HG02943 (cell line): ENCODE results near the gene PRPF18.

Experiments used
- ATAC-seq: cut with Tn5 transposase; IDR thresholded peaks from one replicate; pipeline ENCODE4 v1.9.1; 2021; ENCODE audit warnings: mild to moderate bottlenecking, low read depth, moderate library complexity; ENCODE audit not compliant: unreplicated experiment

PRPF18 gene

DNA sequence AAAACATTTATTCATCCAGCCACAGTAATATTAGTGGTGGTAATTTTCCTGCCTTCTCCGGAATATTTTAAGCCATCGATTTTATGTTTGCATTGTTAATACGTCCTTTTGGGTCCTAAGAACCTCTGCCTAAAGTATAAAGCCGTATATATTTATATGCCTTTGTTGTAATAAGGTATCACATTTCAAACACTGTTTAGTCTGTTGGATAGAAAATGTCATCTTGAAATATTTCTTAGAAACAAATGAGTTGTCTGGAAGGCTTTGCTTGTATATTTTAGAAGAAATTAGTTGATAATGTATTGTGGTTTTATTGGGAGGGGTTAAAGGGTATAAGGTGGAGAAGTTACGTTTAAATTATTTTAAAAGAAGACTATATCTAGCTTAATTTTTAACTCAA is 11.1 kb downstream of the PRPF18 start:
- ATAC-seq: no peak

DNA sequence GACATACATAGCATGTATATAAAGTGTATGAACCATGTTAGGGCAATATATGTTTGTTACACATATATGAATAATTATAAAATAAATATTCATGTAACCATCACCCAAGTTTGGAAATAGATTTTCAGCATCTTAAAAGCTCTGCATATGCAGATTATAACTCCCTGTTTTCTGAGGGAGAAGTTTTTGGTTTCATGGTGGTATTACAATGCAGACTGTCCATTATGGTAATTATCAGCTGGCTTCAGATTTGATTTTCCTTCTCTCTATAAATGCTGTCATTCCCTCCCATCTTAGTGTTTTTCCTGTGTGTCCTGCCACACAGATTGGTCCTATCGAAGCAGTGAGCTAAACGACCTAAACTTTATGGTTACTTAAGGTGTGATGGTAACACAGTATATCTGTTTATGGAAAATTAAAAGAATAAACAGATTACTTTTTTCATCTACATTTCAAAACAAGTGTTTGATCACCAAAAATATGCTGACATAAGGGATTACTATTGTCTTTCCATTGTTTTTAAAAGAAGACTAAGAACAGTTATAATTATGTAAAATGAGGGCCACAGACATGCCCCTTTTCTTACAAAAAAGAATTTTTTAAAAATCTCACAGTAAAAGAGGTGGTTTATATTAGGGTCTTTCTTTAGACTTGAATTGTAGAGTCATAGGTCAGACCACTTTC is 17.7 kb downstream of the PRPF18 start:
- no peak for ATAC-seq

DNA sequence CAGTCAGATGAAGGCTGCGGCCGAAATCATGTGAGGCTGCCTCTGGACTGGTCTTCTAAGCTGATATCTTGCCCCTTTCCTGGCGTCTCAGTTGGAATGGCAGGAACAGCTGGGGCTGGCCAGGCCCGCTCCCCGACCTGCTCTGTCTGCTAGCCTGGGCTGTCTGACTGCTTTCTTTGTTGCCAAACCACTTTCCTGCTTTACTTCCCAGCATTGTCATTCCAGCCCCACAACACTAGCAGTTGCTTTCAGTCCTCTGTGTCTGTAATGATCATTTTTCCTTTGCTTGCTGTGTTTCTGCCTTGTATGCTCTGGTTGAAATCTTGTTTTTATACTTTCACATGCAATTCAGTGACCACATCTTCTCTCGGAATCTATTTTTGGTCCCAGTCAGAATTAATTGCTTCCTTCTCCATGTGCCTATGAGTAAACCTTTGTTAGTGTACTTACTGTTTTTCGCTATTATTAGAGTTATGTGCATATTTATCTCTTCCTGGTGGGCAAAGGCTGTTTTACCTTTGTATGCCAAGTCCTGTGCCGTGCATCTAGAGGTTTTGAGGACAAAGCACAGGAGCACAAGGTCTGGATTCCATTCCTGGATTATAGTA is 21.6 kb downstream of the PRPF18 start:
- no peak for ATAC-seq

DNA sequence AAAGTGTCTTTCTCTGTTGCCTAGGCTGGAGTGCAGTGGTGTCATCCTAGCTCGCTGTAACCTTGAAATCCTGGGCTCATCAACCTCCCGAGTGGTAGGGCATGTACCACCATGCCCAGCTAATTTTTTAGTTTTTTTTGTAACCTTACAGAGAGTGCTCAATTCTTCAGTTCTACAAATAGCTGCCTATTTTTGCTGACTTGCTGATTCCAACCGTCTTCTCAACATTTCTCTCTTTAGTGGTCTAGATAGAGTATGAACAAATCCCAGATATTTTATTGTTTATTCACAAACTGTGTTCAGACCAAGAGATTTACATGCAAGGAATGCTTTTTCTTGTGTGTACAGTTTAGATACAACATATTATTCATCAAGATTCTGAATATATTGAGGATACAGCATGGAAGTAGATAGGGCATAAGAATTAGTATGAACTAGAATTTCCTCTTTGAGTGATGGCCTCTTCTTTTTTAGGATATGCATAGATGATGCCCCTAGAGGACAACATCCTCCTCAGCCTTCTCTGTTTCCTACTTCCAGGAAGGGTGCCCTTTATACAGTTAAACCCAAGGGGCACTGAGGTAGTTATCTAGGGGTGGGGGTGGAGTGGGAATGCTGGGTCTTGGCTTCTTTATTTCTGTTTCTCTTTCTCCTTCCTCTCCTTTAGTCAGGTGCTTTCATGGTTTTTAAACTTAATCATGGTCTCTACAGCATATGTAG is 26.0 kb downstream of the PRPF18 start:
- no peak for ATAC-seq

DNA sequence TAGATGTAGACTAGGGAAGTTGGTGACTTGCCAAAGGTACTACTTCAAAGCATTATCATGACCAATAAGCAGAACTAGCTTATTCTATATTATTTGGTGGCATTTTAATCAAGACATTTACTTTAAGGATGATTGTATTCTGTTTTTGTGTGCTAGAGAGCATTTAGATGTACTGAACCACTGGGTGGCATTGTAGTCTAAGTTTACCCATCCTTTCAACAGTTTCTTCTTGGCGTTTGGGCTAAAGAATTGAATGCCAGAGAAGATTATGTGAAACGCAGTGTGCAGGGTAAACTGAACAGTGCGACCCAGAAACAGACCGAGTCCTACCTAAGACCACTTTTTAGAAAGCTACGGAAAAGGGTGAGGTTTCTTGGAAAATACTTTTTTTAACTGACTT is 26.8 kb downstream of the PRPF18 start:
- no peak for ATAC-seq

DNA sequence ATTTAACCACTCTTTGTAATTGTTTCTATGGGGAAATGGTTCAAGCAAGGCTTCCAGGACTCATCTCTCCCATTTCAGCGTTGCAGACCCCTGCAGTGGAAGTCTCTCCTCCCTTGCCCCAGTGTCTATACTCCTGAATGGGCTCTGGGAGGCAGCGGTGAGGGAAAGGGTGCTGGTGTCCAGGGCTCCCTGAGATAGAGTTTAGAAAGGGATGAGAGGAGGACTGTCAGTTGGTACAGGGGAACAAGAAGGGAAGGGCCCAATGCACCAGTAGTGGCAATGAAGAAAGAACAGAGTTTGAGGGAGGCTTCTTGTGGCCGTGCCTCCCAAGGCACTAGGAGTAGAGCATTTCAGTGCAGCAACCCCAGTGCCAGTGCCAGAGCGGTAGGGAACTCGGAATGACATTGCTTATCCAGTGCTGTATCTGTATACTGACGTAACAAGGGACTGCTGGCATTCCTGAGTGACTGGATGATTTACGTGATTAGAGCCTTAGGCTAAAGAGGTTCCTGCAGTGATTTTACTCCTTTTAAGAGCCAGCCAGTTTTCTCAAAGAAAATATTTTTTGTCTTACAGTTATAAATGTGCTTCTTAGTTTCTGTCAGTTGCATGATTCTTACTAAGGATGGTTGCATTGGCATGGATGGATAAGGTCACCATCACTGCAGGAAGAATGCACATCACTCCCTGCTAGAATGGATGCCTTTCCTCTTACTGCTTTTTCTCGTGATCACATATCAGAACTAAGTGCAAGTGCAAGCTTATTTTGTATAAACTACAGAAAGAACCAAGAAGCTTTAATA is 28.0 kb downstream of the PRPF18 start:
- ATAC-seq: no peak

DNA sequence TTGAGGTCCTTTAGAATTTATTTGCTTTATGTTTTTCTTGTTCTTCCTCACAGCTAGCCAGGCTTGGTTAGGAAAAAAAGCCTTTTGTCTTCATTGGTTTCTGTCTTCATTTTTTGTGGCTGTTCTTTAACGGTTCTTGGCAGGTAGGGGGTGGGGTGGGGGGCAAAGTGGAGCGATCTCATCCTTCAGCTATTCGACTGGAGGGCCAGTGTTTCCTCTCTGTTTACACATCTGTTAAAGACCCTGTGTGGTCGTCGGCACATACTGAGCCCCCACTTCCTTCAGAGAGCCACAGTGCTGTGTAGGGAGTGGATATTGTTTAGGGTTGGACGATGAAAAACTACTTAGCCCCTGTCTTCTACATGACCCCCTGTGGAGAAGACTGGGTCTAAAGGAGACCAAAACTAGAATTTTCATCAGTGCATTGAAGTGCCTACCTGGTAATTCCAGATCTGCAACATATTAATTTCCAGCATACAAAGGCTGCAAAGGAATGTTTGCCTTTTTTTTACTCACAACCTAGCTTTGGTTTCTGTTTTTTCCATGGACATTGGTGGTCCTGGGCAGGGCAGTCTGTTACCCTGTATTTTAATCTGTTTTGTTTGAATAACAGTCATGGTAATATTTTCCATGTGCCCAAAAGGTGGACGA is 29.0 kb downstream of the PRPF18 start:
- no peak for ATAC-seq

DNA sequence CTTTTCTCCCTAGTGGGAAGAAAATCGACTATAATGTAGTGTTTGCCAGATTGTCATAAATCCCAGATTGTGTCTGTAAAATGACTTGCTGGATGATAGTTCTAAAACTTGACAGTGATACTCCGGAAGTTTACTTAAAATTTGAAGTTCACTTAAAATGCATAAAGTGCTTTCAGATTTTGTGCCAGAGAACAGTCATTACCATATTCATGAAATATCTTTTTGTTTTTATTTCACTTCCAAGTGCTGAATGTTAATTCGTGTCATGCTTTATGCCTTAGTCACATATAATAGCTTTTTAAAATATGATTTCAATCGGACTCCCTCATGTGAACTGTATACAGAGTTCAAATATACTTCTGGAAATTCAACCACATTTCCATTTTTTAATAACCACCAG is 30.4 kb downstream of the PRPF18 start:
- no peak for ATAC-seq

DNA sequence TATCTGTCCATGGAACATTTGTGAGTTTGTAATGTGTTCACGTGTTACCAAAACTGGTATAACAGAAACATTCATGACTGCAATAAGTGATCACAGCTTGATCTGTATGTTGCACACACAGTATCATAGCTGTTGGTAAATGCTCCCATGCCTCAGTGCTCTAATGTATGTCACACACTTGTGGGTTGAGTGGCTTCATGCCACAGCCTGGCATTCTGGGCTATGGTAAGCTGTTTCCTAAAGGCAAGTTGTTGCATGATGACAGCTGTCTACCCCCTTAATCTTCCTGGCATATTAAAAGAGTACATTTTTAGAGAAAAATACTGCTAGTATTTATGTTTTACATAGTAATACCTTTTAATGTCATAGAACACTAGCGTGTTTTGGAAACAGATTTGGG is 35.2 kb downstream of the PRPF18 start:
- ATAC-seq: no peak

DNA sequence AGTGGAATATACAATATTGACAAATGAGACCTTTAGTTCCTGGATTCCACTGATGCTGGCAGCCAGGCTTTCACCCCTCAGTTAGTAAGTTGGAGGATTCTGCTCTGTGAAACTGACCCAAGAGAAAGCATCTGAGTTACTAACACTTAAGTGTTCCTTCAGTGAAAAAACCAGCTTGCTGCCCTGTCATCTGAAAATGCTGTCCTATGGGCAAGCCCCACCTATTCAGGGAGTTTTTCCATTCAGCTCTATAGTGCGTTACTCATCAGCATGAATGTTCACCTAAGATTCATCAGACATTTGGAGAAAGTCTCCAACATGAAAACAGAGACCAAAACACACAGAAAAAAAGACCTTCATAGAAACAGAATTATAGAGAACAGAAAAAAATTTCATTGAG is 37.9 kb downstream of the PRPF18 start:
- no peak for ATAC-seq

DNA sequence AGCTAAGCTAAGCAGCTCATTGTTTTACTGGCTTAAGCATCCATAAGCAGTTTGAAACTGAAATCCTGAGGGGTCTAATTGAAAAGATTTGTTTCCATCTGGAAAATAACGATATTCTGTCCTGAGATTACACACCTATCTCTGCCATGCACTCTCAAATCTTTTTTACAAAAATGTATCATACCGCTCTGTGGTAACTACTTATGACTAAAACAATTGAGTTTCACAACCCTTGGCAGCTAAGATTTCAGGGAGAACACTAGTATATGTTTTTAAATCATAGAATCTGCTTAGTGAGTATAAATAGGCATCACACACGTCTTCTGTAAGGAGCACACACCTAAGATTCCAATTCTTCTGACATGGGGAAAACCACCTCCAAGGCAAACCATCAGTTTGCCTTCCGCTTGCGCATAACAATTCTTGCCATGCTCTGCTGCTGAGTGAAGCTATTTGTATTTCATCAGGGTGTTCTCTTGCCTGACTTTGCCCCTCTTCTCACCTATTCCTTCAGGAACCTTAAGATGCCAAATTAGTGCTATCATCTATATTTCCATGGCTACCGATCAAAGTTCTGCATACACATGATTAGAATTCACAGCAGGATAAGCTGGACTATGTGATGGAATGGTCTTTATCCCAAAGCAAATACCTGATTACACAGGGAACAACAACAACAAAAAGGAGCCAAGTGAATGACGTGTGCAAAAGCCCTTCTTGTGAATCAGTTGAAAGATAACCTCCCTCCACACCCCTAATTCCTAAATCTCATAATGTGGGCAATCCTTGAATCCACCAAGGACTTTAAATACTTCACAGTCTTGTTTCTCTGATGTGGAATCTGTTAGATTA is 40.9 kb downstream of the PRPF18 start:
- no peak for ATAC-seq

DNA sequence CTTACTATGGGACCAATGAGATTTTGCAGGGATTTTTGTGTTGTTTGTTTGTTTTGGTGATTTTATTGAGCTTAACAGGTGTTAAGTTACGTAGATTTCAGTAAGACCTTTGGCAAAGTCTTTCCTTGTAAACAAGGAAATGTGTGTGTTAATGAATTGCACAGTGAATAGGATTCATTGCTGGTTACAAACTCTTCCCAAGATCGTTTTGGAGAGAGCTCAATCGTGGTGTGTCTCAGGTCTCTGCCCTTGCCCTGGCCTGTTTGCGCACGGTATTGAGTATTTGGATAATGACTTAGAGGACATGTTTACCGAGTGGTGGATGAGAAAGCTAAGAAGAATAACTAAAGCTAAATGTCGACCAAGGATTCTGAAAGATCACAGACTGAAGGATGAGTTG is 41.9 kb downstream of the PRPF18 start:
- ATAC-seq: no peak

DNA sequence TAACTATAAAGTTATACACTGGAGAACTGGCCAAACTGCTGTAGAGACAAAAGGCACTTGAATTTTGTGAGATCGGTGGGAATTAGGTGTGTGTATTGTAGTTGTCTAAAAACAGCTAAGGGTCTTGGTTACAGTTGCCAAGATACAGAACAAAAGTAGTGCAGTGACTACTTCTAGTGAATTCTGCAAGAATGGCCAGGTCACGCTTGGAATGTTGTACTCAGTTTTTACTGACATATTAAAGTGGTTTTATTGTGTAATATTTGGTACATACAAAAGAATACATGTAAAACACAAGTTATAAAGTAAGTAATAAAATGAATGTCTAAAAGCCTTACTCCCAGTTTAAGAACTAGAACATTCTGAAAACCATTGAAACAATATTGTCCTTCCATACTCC is 42.4 kb downstream of the PRPF18 start:
- ATAC-seq: no peak

DNA sequence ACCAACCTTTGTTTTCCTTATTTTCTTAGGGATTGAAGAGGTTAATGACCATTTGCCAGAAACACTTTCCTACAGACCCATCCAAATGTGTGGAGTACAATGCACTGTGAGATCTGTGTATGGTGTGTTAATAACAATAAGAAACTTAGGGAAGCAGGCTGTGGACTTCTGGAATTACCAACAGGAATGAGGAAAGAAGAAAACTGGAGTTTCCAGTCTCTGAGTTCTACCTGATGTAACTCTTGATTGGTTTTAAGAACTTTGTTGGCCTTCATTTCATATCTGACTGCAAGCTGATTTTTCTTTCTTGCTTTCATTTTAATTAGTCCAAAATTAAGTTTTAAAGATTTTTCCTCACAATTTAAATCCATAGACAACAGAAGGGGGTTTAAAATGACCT is 43.5 kb downstream of the PRPF18 start:
- ATAC-seq: no peak

DNA sequence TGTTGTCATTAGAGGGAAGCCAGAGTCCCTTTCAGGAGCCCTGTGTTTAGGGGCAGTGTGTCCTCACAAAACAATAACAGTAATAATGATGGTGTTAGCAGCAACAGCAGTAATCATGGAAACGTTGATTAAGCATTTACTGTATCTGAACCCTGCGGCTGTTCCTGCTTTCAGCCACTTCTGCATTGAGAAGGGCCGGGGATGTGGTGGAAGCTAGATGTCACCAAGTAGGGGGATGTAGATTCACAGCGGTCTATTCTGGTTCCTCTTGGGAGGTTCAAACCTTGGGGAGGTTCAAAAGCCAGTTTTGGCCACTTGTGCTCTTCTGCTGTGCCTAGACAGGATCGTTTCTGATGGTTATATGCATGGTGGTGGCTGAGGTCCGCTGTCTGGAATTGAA is 44.8 kb downstream of the PRPF18 start:
- ATAC-seq: no peak

DNA sequence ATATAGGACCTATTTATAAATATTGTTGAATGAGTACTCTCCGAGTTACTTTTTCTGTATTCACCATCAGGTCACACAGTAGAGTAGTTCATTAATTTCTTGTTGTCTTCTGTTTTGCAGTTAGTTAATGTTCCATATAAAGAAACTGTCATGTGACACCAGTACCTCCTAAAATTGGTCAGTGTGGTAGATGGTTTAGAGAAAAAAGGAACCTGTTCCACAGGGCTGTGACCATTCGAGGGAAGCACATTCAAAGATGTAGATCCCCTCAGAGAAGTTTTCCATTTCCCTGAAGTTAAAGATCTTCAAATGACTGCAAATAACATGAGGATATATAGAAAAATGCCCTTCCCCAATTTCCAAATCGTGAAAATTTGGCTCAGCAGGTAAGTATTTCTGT is 45.7 kb downstream of the PRPF18 start:
- ATAC-seq: no peak

DNA sequence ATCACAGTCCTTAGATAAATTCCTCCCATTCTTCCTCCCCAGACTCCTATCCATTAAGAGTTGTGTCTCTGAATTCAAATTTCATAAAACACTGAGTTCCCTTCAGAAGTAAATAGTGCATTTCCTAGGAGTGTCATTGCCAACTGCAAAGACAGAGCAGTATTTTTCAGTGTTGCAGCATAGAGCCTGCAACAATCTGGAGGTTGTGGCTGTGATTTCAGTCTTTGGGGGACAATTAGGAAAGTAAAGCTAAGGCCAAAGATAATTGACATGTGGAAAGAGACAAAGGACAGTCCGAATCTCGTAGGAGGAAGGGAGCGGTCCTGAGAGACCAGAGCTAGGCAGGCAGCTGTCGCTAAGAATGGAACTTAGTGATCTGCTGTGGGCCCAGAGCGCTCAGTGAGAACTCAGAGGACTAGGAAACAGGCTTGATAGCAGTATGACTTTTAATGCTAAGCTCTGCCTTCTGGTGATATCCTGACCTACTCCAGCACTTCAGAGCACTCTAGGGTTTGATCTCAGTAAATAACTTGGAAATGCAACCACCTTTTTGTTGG is 46.2 kb downstream of the PRPF18 start:
- no peak for ATAC-seq

DNA sequence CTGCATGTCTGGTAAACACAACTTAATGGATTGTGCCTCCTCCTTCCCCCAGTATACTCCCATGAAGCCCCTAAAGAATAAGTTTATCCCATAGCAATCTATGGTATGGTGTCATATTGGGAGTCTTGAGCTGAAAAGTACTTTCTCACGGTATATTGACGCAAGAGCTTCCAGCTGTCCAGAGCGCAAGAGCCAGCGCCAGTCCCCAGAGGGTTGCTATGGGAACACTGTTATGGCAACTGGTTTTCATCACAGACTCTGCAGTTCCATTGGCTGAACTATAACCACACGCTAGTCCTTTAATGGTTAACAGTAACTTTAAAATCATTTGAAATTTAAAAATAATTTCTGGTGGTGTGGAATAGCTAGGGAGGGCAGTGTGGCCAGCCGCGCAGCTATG is 46.9 kb downstream of the PRPF18 start:
- no peak for ATAC-seq

DNA sequence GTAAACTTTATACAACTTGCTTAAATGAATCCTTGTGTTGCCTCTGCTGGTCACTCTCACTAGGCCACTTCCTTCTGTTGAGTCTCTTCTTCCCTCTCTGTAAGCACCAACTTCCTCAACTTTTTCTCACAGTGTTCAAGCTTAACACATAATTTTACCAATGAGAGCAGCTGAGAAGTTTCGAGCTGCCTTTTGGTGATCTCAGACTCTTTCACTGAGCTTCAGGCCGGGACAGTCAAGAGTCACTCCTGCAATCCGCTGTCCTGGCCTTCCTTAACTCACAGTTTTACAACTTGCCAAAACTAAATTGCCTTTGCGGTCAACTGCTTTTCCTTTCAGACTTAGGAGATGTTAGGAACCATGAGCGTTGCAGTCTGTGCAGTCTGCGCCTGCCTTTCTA is 47.4 kb downstream of the PRPF18 start:
- ATAC-seq: no peak

DNA sequence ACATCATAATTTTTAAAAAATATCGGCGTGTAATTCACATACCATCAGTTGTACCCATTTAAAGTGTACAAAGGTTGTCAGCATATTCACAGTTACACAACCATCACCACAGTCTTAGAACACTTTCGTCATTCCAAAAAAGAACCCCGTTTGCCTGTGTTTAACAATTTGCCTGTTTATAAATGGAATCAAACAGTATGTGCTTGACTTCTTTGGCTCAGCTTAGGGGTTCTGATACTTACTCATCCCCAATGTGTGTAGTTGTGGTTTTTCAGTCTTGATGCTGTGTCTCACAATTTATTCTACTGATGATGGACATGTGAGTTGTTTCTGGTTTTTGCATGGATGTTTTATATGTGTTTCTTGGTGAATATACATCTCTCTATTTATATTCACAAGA is 50.0 kb downstream of the PRPF18 start:
- ATAC-seq: no peak
